ENCODE measurements around the gene YOD1.

Gene YOD1

DNA sequence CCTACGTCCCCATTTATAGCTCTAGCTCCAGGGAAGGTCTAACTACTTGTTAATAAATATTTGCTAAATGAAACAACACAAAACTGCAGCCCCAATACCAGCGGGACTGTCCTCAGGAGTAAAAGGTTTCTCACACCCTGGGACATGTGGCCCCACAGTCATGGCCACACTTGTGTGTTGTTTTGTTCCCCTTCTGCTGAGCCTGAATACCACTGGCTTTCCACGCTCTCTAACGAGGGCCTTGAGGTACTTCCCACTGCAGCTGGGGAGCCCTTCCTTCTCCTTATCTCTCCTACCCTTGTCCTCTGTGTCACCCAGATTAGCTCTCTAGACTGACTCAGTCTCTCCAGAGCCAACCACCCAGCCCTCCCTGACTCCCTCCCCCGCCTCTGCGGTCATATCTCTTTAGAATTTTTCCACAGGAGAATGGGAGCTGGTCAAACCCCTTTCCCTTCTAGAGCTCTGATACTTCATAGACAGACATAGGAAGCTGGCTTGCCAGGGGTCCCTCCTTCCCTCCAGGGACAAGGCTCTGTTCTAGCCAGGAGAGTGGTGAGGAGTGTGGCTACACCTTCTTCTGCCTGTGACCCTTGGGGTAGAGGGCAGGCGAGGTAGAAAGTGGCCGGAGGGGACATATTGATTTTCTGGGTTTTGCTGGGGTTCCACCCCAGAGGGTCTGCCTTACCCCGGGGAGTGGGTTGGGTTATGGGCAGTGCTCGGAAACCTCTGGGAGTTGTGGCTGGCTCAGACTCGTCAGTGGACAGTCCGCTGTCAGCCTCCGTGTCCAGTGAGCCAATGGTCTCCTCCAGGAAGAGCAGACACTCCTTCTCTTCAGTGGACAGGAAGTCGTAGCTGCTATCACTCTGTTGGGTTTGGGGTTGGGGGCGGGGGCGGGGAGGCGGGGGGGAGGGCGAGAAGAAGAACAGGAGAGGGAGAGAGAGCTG lies 26.5 kb downstream of the YOD1 start:
- peak; percentile 65 for DNase-seq

DNA sequence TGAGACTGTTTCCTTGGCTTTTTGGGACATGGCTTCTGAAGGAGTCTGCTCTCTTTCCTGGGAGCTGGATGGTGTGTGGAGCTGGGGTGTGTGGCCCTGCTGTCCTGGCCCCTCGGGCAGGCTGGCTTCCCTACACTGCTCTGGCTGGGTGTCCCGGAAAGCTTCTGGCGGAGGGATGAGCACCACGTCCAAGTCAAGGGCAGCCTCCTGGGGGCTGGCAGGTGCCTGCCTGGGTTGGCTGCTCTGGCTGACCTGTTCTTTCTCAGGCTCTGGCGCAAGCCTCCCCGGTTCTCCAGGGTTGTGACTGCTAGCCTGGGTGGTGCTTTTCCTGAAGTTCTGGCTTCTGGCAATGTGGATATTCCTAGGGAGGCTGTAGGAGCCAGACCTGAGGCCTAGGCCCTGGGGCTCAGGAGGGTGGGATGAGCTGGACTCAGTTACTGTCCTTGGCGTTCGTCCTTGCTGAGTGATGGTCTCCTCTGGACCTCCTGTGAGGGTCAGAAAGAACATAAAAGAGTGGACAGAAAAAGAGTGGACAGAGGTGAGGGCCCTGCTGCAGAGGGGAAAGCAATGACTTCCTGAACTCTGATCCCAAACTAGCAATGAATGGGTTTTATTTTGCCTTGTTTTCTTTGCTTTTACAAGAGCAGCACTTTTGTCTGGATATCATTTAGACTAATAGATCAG lies 27.9 kb downstream of the YOD1 start:
- no peak for DNase-seq

DNA sequence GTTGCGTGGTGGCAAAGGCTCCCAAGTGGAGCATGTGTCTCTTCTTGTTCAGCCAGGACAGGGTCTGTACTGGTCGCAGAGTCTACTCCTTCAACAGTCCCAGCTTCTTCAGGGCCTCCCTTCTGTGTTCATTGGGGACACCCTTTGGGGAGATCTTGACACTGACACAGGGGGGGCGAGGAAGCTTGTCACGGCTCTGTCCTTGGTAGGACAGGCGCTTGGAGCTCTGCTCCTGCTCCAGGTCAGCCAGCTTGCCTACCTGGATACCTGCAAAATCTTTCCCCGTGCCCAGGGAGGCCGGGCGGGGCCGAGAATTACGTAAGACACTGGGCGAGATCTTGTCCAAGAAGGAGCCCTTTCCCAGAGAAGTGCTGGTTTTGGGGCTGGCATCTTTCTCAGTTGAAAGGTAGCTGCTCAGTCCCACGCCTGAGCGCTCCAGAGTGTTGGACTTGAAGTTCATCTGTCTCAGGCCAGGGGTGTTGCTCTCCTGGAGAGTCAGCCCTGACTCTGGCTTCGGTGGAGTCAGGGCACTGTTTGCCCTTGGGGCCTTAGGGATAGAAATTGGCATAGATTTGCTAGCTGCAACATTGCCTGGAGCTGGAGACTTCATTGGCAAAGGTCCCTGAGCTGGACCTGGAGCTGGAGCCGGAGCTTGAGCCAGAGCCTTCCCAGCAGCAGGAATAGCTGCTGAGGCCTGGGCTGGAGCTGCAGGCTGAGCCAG lies 29.0 kb downstream of the YOD1 start:
- no peak for DNase-seq

DNA sequence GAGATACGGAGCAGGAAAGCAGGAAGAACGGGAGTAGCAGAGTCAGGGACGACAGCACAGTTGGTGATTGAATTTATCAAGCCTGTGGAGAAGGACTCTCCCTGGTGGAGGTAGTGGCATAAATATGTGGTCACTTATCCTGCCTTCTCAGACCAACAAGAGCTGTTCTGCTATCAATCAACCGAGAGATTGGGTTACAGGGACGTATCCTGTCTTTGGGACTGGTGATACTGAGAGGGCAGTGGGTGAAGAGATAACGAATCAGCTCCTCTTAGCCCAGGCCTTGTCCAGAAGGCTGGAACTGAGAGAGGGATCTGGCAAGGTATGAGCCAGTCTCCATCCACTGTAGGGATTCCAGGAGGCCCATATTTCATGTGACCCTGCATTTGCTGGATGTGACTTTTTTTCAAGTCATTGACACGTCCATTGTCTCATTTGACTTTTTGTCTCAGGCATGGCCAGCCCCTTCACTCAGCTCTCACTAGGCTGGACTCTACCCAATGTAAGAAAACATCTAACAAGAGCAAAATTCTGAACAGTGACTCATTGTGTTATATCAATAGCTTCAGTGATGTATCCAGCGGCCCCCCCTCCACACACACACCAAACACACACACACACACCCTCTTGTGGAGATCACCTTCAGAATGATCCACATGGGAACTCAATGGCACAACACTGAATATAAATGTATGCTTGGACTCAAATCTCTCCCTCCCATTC lies 29.7 kb downstream of the YOD1 start:
- no peak for DNase-seq

DNA sequence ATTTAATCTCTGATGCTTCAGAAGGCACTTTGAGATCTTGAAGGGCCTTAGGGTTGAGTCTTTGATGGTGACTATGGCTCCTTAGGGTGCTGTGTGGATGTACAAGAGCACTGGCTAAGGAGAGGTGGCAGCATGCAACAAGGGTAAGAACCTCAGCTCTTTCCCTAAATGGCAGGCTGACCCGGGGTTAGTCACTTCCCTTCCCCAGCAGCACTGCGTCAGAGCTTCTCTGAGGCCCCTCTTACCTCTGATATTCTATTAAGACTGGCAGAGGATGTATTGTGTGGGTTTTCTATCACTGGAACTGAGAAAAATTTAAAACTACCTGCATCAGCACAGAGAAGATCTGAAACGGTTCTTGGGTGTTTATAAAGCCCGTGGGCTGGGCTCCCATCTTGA lies 30.3 kb downstream of the YOD1 start:
- peak; percentile 61 for DNase-seq

DNA sequence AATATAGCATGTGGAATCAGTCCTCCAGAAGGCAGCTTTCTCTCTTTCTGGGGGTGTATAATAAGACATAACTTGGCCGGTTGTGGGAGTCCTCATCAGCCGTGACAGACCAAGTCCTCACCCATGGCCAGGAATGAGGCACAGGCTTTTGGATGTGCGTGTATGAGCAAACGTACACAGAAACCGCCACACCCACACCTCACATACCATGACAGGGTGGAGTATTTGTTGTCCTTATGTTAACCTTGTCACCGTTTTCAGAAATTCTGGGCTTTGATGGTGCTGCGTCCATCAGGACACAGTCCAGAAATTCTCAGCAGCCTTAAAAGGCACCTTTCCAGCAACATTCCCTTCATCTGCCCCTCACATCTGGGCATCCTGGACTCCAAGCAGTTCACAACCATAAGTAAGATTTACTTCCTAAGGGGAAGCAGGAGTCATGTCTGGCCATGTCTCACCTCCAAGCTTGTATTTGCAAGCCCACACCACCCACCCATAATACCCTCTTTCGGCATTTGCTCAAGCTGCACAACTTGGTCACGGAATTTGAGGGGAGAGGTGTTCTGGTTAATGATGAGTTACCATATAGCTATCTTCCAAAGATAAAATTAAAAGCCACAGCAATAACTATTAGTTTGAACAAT lies 30.8 kb downstream of the YOD1 start:
- no peak for DNase-seq

DNA sequence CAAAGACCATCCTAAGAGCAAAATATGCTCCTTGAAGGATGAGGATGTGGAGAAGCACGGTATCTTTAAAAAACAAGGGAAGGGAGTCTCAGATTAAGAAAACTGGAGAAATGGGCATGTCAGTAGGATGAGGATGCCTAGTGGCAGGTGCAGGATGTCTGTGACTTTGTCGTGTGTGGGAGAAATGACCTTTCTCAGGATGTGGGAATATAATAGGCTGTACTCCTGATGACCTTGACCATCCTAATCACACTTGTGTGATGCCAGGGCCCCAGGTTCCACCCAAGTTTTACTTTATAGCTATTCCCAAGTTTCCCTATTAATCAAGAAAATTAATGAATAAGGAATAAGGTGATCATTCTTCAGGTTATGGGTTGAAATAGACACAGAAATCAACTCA lies 31.3 kb downstream of the YOD1 start:
- no peak for DNase-seq

DNA sequence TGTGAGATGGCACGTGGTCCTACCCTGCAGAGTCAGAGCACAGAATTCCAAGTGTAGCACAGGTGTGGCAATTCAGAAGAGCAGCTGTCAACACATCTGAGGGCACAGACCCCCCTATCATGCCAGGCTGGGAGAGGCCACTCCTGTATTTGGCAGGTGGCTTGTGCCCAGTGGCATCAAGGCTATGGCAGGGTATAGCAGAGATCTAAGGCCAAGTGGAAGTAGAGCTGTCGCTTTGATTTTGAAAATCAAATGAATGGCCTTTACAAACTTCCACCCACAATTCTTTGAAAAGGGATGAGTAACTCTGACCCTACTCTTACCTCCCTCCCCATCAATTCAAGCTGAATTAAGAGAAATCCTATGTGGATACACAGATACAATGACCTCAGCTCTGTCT lies 31.8 kb downstream of the YOD1 start:
- no peak for DNase-seq

DNA sequence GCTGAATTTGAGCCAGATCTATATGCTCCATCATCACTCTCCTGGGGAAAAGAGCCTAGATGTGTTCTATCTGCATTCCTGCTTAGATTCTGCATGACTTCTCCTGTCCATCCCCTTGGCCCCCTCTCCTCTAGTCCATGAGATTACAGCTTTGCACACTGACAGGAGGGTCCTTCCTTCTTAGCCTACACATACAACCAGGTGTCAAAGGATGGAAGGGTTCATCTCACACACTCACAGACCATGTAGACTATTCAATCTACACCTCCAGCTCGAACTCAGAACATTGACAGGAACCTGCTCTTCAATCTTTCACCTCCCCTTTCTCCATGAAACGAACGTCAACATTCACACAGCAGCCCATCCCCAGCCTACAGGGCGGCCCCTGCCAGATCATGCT lies 32.3 kb downstream of the YOD1 start:
- DNase-seq, result no peak

DNA sequence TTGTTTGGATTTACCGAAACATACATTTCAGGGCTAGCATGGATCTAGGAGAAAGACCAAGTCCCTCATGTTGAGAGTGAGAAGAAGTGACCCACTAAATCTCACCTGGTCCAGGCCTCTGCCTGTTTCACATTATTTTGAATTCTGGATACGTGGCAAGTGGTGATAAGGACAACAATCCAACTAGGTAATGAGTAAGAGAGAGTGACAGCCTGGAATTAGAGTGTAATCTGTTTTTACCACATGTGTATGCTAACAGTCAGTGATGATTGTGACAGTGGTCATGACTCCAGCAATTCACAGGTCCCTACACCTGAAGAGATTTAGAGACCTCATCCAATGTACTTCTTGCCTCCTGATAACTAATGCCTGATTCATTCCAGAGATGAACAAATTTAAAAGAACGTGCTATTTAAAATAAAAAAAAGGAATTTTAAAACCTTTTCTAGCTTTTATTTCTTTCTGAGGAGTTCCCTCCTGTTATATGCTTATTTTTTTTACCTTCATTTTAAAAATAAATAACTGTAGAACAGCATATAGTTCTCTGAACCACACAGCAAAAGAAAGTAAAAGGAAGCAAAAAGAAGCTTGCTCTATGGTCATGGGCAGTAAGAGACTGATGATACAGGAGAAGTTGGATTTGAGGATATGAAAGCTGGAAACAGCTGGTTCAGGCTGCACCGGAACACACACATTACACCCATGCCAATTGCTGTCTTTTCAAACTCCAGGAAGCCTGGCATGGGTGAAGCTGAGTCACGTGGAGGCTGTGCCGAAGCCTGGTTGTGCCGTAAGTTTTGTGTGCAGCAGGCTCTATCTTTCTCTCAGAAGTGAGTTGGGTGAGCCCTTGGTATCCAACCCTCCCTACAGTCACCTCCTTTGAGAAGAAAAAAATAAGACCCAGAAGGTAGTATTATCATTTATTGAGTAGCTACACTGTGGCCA lies 33.1 kb downstream of the YOD1 start:
- peak; percentile 83 for DNase-seq

DNA sequence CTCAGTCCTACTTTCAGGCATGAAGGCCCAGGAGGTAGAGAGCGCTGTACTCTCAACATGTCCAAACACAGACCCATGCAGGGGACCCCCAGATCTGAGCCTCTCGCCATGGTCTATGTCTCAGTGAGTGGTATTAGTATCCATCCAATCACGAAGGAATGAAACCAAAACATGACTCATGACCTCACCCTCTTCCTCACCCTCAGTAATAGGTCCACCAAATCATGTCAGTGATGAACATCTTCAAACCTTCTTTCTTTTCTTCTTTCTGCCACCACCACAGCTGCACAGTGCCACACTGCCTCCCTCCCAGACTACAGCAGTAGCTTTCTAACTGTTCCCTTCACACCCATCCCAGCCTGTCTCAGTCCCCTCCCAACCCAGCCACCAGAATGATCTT lies 35.2 kb downstream of the YOD1 start:
- DNase-seq, result no peak

DNA sequence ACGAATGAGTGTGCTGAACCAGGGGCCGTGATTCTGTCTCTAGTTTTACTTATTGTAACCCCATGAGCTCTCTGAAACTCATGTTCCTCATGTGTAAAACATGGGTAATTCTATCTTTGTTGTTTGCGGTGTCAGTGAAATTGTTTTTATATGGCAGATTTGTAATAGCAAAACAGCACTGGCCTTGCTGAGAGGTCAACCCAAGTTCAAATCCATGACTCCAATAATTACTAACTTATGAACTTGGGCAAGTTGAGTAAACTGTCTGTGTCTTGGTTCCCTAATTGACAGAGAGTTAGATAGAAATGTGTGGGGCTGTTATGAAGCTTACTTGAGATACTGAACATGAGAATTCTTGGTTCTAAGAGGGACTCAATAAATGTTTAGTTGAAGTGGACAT lies 36.3 kb downstream of the YOD1 start:
- DNase-seq, result no peak

DNA sequence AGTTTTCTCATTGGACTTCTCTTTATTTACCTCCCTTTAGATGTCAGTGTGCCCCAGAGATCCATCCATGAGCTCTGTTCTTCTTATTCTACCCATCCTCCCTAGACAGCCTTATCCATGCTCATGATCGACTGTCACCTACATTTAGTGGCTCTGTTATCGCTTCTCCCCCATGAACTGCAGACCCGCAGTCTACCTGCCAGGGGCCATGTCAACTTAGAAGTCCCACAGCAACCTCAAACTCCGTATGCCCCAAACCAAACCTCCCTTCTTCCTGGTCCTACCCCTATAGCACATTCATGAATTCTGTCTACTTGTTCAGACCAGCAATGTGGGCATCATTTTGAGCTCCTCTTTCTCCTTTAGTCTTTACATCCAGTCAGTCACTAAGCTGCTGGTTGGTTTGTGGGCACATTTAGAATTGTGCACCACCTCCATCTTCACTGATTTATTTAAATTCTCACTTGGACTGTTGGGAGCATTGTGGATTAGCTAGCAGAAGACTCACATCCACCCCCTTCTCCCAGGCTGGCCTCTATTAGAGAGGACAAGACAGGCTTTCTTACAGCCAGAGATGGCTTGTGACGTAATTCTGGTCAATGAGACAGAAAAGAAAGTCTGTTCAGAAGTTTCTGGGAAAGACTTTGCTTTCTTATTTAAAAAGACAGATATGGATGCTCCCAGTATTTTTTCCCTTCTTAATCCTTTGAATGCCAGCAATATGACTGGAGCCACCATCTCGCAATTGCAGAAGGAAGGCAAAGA lies 37.5 kb downstream of the YOD1 start:
- no peak for DNase-seq

DNA sequence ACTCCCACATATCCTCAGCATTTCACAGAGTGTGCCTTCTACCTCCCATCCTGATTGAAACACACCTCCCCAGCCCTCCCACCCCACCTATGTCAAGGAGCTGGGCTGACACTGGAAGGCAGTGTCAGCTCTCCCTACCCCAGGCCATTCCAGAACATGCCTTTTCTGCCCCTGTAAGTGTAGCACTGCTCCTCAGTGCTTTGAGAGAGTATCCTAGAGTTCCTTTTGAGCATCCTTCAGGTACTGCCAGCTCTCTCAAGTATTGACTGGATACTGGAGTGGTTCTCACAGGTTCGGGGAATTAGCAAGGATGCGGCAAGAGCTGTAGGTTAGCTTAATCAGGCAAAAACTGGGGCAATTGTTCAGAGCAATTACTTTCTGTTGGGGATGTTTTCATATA lies 40.3 kb downstream of the YOD1 start:
- no peak for DNase-seq

DNA sequence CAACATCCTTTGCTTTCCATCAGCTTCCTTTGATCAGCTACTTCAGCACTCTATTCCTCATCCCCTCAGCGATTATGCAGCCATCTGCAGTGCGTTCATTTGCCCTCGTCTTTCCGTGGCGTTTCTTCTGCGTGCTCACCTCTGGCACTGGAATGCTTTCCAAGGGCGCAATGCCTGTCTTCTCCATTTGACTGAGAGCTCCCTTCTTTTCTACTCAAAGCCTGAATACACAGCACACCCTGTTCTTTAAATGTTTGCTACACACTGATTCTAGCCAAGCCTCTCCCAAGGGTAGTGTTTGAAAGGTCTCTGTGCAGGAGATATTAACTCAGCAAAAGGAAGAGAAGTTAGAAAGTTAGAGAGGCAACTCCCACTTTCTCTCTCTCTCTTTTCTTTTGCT lies 41.1 kb downstream of the YOD1 start:
- no peak for DNase-seq

DNA sequence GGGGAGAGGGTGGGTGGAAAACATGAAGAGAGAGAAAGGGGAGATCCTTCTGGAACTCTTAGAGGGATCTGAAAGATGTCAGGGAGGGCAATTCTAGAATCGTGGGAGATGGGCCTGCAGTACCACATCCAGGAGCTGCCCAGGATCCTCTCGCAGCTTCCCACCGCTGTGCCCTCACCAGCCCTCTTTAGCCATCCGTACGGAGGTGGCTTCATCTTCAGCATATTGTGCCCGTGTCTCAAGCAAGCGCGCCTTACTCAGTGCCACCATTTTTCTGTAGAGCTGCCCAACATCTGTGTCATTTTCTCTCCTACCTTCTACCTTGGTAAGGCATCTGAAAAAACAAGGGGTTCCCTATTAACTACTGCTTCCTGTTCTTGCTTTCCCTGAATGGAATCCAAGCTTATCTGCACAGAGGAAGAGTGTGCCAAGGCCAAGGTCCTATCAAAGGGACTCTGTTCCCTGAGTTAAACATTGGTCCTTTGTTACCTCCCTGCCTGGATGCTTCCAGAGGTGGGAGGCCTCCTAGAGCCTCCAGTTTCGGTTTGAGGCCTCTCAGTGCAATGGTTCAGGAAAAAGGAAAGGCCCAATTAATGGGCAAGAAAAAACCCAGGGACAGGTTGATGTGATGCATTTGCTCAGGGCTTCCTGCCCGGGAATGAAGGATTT lies 41.7 kb downstream of the YOD1 start:
- no peak for DNase-seq

DNA sequence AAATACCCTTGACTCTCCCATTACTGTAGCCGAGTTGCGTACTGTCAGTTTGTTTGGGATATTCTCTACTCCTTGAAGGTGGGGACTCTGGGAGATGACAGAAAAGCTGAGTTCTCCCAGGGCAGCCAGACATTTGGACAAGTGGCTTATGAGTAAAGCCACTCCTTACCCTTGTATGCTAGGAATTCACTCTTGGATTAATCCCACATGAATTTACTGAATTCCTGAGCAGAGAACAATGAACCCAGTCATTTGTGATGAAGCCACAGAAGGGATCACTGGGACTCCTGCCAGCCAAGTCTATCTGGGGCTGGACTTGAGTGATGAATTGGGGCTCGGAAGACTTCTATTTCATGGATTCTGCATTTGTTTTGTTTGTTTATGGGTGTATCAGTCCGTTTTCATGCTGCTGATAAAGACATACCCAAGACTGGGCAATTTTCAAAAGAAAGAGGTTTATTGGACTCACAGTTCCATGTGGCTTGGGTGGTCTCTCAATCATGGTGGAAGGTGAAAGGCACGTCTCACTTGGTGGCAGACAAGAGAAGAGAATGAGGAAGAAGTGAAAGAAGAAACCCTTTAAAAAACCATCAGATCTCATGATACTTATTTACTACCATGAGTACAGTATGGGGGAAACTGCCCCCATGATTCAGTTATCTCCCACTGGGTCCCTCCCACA lies 43.5 kb downstream of the YOD1 start:
- DNase-seq, result no peak

DNA sequence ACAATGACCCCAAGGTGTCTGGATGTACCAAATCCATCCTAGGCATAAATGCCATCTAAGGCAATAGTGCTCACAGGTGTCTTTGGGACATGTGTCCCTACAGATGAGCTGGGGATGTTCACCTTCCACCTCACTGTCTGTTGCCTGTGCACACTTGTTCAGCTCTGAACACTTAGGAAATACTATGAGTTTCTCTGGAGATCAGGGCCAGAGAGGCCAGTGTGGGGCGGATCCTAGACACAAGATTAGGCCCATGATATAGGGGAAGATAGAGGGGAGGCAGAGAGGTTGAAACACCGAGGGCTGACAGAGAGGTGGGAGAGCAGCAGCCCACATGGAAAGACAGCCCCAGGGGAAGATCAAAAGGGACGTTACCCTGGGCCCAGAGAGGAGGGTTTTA lies 44.1 kb downstream of the YOD1 start:
- no peak for DNase-seq

DNA sequence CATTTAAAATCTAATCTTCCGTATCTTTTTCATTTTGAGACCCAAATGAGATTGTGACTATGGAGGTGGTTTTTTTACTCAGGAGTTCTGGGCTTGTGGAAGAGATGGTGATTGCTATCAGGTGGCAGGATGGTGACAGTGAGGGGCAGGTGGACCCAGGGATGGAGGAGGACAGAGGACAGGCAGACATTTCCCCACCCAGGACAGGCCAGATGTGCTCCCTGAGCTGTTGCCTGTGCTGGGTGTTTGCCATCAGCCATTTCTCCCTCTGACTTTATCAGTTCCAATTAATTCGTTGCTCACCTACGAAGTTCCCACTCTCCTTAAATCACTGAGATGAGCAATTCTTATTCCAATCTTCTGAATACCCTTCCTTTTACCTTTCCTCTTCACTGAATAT lies 44.9 kb downstream of the YOD1 start:
- no peak for DNase-seq

Data from suppressor macrophage treated with lipopolysaccharide for 4 hours (primary cell).